Panc1 (cell line): ENCODE results near the gene SSNA1. TPM values are rescaled to one million over a fixed set of nuclear protein-coding genes. Genes with fewer than 3 reads are reported as not detected.

Experiments used
- ATAC-seq: fragments of 200-7000 bp; cut with Tn5 transposase; 2 replicates; pipeline ENCODE4 v1.9.1; 2020; ENCODE audit warnings: mild to moderate bottlenecking, moderate library complexity
- BruUV-seq: library from RNA; stranded (reverse); fragments of 400-500 nt; replicated peaks from 2 replicates; lab custom pipeline; 2021; lab: Mats Ljungman, UMichigan
- CTCF ChIA-PET: fragments of 300-600 bp; sonication (Branson Sonifier 250); formaldehyde crosslinking; loops from one replicate; lab custom pipeline; 2022; ENCODE audit warnings: antibody characterized with exemption; lab: Charles Lee
- POLR2A ChIA-PET: fragments of 300-600 bp; sonication (Branson Sonifier 250); formaldehyde crosslinking; loops from one replicate; lab custom pipeline; 2022; ENCODE audit warnings: antibody characterized with exemption; lab: Charles Lee
- DNase-seq: peaks from one replicate; pipeline ENCODE4 v3.0.0-alpha.2; 2010; ENCODE audit warnings: low read depth, low spot score
- H3K27ac ChIP-seq: 2 replicates; pipeline ENCODE4 v1.5.1; 2011; ENCODE audit warnings: mild to moderate bottlenecking, low read length, inconsistent platforms
- H3K27me3 ChIP-seq: fragments of 200-500 bp; sonication (Bioruptor generic); 2 replicates; pipeline ENCODE4 v1.6.0; 2014; ENCODE audit warnings: low read length, inconsistent platforms; ENCODE audit not compliant: control insufficient read depth, insufficient read depth
- H3K36me3 ChIP-seq: fragments of 200-500 bp; sonication (Bioruptor generic); 2 replicates; pipeline ENCODE4 v1.5.1; 2014; ENCODE audit warnings: inconsistent platforms, mild to moderate bottlenecking, low read length, moderate library complexity; ENCODE audit not compliant: control insufficient read depth, insufficient read depth
- H3K4me1 ChIP-seq: 2 replicates; pipeline ENCODE4 v1.5.1; 2011; ENCODE audit warnings: inconsistent platforms, mild to moderate bottlenecking, low read length, moderate library complexity; ENCODE audit not compliant: control insufficient read depth, insufficient read depth
- H3K4me3 ChIP-seq, 2 experiments: 2 replicates each; pipeline ENCODE4 v1.5.1; 2011 to 2012; ENCODE audit warnings: low read depth in 2 of 2, low read length in 2 of 2, mild to moderate bottlenecking in 2 of 2, inconsistent platforms in 1 of 2, moderate library complexity in 1 of 2
- H3K9me3 ChIP-seq: fragments of 200-500 bp; sonication (Bioruptor generic); 2 replicates; pipeline ENCODE4 v1.5.1; 2014; ENCODE audit warnings: low read depth, mild to moderate bottlenecking, inconsistent platforms, low read length, moderate library complexity; ENCODE audit not compliant: control insufficient read depth, insufficient read depth
- POLR2AphosphoS5 ChIP-seq: IDR thresholded peaks from 2 replicates; pipeline ENCODE4 v1.6.1; 2012; ENCODE audit warnings: mild to moderate bottlenecking, low read depth, low read length, moderate library complexity
- SIN3A ChIP-seq: IDR thresholded peaks from 2 replicates; pipeline ENCODE4 v1.6.1; 2012; ENCODE audit warnings: low read depth, mild to moderate bottlenecking, low read length, moderate library complexity, borderline replicate concordance; ENCODE audit not compliant: insufficient read depth
- TCF7L2 ChIP-seq: IDR thresholded peaks from 2 replicates; pipeline ENCODE4 v1.6.1; 2011; ENCODE audit warnings: mild to moderate bottlenecking, low read depth, low read length, inconsistent platforms
- in situ Hi-C: cut with HindIII; loops from 2 replicates; pipeline ENCODE4 v1.10.0; 2016; ENCODE audit warnings: low sequenced_read_pairs, low pct_unique_long_range_greater_than_20kb
- intact Hi-C: fragments of 100-400 bp; cut with micrococcal nuclease; formaldehyde crosslinking; loops from one replicate; pipeline ENCODE4 v1.10.0; 2022; ENCODE audit not compliant: unreplicated experiment
- total RNA-seq: library from RNA; stranded (reverse); gene quantifications from one replicate; pipeline ENCODE4 v1.2.1, GENCODE V29; 2021; ENCODE audit not compliant: unreplicated experiment
- TF ChIP-seq, protein P1 (sequence below), 2 experiments: IDR thresholded peaks; 2 replicates each; pipeline ENCODE4 v1.6.1; 2011 to 2012; ENCODE audit warnings: low read depth in 2 of 2, control low read depth in 1 of 2, low read length in 1 of 2, mild to moderate bottlenecking in 1 of 2, moderate library complexity in 1 of 2; ENCODE audit not compliant: insufficient read depth in 1 of 2
- TF ChIP-seq, protein P2 (sequence below): fragments of 450-650 bp; IDR thresholded peaks from 2 replicates; pipeline ENCODE4 v1.5.1; 2017; ENCODE audit warnings: mild to moderate bottlenecking

Gene SSNA1
- total RNA-seq, 1 experiment from 2014 or later, result 86.9 TPM

DNA sequence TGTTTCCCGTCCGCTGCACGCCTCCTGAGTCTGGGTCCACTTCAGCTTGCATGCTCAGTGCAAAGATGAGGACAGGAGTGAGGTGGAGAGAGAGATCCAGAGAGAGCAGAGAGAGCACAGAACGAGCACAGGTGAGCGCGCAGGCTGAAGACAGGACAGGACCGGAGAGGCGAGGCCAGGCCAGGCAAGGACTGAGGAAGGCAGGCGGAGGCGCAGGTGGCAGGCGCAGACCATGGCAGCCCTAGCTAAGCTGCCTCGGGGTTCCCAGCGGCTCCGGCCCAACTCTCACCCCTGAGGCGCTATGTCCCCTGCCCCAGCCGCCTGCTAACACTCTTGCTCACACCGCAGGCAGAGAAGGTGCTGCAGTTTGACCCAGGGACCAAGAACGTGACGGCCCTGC, 39.8 kb upstream of the SSNA1 start:
- ATAC-seq (no peak), DNase-seq (no peak)
- ChIA-PET POLR2A (interaction anchor here (0.6 kb wide), 1 partner anchor 9 kb away, joined by 6 read pairs; no protein-coding TSS in a partner anchor), CTCF (no interaction called here)
- no peak for TF ChIP-seq POLR2AphosphoS5
- H3K4me1 ChIP-seq, result no peaks in the 10 kb centered on the region
- H3K27ac ChIP-seq, result no peak overlapping the region
- no TSS peak for BruUV-seq
- no peaks in the 10 kb centered on the region for H3K36me3 ChIP-seq
- H3K27me3 ChIP-seq, result no peaks in the 10 kb centered on the region
- no peak overlapping the region for H3K4me3 ChIP-seq
- no peaks in the 10 kb centered on the region for H3K9me3 ChIP-seq
- in situ Hi-C loops (no loop called here), intact Hi-C loops (no loop called here)

DNA sequence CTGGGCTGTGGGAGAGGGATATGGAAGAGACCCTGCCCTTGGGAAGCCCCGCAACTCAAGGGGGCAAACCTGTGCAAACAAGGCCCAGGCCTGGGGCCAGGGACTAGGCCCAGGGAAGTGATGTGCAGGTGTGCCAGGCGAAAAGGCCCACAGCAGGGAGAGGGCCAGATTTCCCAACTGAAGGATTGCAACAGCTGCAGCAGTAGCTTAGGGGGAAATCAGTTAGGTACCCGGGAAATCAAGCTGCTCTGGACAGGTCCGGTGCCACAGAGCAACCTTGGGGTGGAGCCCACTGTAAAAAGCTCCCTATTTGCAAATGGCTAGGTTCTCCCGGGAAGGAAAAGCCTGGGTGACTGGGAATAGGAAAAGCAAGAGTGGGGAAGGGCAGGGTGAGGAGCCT, 39.1 kb upstream of the SSNA1 start:
- in situ Hi-C loops, result no loop called here
- ATAC-seq (no peak), DNase-seq (no peak)
- Histone ChIP-seq H3K27ac (no peak overlapping the region), H3K27me3 (no peaks in the 10 kb centered on the region), H3K9me3 (no peaks in the 10 kb centered on the region), H3K4me1 (no peaks in the 10 kb centered on the region), H3K4me3 (no peak overlapping the region), H3K36me3 (no peaks in the 10 kb centered on the region)
- ChIA-PET POLR2A (interaction anchor here (0.6 kb wide), 1 partner anchor 10 kb away, joined by 6 read pairs; no protein-coding TSS in a partner anchor), CTCF (no interaction called here)
- no peak for TF ChIP-seq SIN3A
- intact Hi-C loops, result no loop called here
- no TSS peak for BruUV-seq

DNA sequence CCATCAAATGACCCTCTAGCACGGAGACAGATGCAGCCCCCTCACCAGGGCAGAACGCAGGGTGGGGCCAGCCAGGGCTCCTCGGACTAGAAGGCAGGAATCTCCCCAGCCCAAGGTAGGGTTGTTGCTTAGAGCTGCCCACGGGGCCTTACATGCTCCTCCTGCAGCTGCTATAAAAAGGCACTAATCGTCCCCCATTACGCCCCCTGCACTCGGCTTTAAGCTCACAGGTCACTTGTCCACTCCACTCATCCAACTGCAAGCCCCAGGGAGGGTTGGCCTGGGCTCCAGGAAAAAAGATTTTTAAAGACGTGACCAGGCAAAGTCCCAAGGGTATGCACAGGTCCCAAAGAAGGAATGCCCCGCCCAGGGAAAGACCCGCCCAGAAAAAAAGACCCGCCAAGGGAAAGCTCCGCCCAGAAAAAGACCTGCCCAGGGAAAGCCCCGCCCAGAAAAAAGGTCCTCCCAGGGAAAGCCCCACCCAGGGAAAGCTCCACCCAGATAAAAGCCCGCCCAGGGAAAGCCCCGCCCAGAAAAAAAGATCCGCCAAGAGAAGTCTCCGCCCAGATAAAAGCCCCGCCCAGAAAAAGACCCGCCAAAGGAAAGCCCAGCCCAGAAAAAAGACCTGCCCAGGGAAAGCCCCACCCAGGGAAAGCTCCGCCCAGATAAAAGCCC, 38.4 kb upstream of the SSNA1 start:
- ATAC-seq, result no peak
- POLR2A ChIA-PET, result interaction anchor here (0.6 kb wide), 1 partner anchor 158 kb away, joined by 7 read pairs; no protein-coding TSS in a partner anchor

More for the DNA sequence above, 38.4 kb upstream of the SSNA1 start:
- intact Hi-C loops (no loop called here), in situ Hi-C loops (no loop called here)
- CTCF ChIA-PET, result interaction anchor here (0.7 to 1.4 kb wide), 3 partner anchors 13 to 20 kb away, joined by 6 to 15 read pairs (median 9); no protein-coding TSS in a partner anchor
- BruUV-seq, result no TSS peak
- no peaks in the 10 kb centered on the region for H3K4me1 ChIP-seq
- no peaks in the 10 kb centered on the region for H3K9me3 ChIP-seq
- no peak overlapping the region for H3K27ac ChIP-seq
- no peak overlapping the region for H3K4me3 ChIP-seq
- no peak for DNase-seq
- no peaks in the 10 kb centered on the region for H3K36me3 ChIP-seq
- TF ChIP-seq POLR2AphosphoS5 (no peak), SIN3A (no peak), TCF7L2 (no peak)
- TF ChIP-seq, protein P1, sequence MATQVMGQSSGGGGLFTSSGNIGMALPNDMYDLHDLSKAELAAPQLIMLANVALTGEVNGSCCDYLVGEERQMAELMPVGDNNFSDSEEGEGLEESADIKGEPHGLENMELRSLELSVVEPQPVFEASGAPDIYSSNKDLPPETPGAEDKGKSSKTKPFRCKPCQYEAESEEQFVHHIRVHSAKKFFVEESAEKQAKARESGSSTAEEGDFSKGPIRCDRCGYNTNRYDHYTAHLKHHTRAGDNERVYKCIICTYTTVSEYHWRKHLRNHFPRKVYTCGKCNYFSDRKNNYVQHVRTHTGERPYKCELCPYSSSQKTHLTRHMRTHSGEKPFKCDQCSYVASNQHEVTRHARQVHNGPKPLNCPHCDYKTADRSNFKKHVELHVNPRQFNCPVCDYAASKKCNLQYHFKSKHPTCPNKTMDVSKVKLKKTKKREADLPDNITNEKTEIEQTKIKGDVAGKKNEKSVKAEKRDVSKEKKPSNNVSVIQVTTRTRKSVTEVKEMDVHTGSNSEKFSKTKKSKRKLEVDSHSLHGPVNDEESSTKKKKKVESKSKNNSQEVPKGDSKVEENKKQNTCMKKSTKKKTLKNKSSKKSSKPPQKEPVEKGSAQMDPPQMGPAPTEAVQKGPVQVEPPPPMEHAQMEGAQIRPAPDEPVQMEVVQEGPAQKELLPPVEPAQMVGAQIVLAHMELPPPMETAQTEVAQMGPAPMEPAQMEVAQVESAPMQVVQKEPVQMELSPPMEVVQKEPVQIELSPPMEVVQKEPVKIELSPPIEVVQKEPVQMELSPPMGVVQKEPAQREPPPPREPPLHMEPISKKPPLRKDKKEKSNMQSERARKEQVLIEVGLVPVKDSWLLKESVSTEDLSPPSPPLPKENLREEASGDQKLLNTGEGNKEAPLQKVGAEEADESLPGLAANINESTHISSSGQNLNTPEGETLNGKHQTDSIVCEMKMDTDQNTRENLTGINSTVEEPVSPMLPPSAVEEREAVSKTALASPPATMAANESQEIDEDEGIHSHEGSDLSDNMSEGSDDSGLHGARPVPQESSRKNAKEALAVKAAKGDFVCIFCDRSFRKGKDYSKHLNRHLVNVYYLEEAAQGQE (IDR thresholded peaks at IDR 0.05; ENCODE audit: insufficient read depth in 1 of 2, low read depth in 2 of 2, low read length in 1 of 2), result no peak
- TF ChIP-seq, protein P2, sequence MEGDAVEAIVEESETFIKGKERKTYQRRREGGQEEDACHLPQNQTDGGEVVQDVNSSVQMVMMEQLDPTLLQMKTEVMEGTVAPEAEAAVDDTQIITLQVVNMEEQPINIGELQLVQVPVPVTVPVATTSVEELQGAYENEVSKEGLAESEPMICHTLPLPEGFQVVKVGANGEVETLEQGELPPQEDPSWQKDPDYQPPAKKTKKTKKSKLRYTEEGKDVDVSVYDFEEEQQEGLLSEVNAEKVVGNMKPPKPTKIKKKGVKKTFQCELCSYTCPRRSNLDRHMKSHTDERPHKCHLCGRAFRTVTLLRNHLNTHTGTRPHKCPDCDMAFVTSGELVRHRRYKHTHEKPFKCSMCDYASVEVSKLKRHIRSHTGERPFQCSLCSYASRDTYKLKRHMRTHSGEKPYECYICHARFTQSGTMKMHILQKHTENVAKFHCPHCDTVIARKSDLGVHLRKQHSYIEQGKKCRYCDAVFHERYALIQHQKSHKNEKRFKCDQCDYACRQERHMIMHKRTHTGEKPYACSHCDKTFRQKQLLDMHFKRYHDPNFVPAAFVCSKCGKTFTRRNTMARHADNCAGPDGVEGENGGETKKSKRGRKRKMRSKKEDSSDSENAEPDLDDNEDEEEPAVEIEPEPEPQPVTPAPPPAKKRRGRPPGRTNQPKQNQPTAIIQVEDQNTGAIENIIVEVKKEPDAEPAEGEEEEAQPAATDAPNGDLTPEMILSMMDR, result no peak
- H3K27me3 ChIP-seq, result no peaks in the 10 kb centered on the region
